CD14-positive monocyte (primary cell): ENCODE measurements around the gene BUB1B. TPM values are rescaled to one million over a fixed set of nuclear protein-coding genes. Genes with fewer than 3 reads are reported as not detected.

Source experiments
- DNase-seq, 3 donors: peaks; one replicate each; pipeline ENCODE4 v3.0.0-alpha.2; 2011 to 2022
- H2AFZ ChIP-seq: 2 replicates; pipeline ENCODE4 v1.6.0; 2012; ENCODE audit warnings: mild to moderate bottlenecking, low read depth, low read length, inconsistent platforms; ENCODE audit not compliant: insufficient read depth, poor library complexity, severe bottlenecking
- H3K27ac ChIP-seq, 2 donors: 1 replicate in 1 of 2; 2 replicates in 1 of 2; pipeline ENCODE4 v1.5.1; 2012 to 2013; ENCODE audit warnings: low read length in 2 of 2, control low read depth in 1 of 2, inconsistent platforms in 1 of 2, low read depth in 1 of 2, mild to moderate bottlenecking in 1 of 2
- H3K27me3 ChIP-seq, 2 donors: one replicate each; pipeline versions ENCODE4 v1.6.0 to v1.6.1; 2011 to 2013; ENCODE audit warnings: low read length in 2 of 2; ENCODE audit not compliant: control insufficient read depth in 2 of 2, insufficient read depth in 2 of 2
- H3K36me3 ChIP-seq, 2 donors: replicated peaks in 1 of 2; 1 replicate in 1 of 2; 2 replicates in 1 of 2; pipeline versions ENCODE4 v1.5.1 to v1.6.1; 2012 to 2013; ENCODE audit warnings: low read length in 2 of 2, control low read depth in 1 of 2, inconsistent platforms in 1 of 2, mild to moderate bottlenecking in 1 of 2; ENCODE audit not compliant: insufficient read depth in 2 of 2, control insufficient read depth in 1 of 2
- H3K4me1 ChIP-seq, 2 donors: 1 replicate in 1 of 2; 2 replicates in 1 of 2; pipeline versions ENCODE4 v1.5.1 to v1.6.1; 2012 to 2013; ENCODE audit warnings: low read length in 2 of 2, control low read depth in 1 of 2, inconsistent platforms in 1 of 2, mild to moderate bottlenecking in 1 of 2, moderate library complexity in 1 of 2; ENCODE audit not compliant: insufficient read depth in 2 of 2, control insufficient read depth in 1 of 2
- H3K4me2 ChIP-seq: replicated peaks from 2 replicates; pipeline ENCODE3; 2012; ENCODE audit warnings: low read length, moderate library complexity, mild to moderate bottlenecking; ENCODE audit not compliant: poor library complexity, severe bottlenecking; ENCODE audit errors: extremely low read depth
- H3K4me3 ChIP-seq, 3 experiments: fragments of 200-600 bp in 1 of 3; sonication (generic) in 1 of 3; replicated peaks in 1 of 3; 1 replicate in 2 of 3; 2 replicates in 1 of 3; pipeline ENCODE4 v1.5.1; 2011 to 2013; ENCODE audit warnings: low read length in 3 of 3, mild to moderate bottlenecking in 3 of 3, control low read depth in 2 of 3, low read depth in 2 of 3, inconsistent platforms in 1 of 3, moderate library complexity in 1 of 3
- H3K79me2 ChIP-seq: 2 replicates; pipeline ENCODE4 v1.6.0; 2012; ENCODE audit warnings: mild to moderate bottlenecking, control low read depth, inconsistent platforms, low read length, moderate library complexity; ENCODE audit not compliant: insufficient read depth
- H3K9ac ChIP-seq: 2 replicates; pipeline ENCODE4 v1.6.0; 2017; ENCODE audit warnings: low read length, mild to moderate bottlenecking; ENCODE audit not compliant: insufficient read depth, poor library complexity, severe bottlenecking
- H3K9me3 ChIP-seq, 2 donors: replicated peaks in 1 of 2; 1 replicate in 1 of 2; 2 replicates in 1 of 2; pipeline versions ENCODE4 v1.5.1 to v1.6.1; 2012 to 2013; ENCODE audit warnings: low read length in 2 of 2, control low read depth in 1 of 2; ENCODE audit not compliant: control insufficient read depth in 1 of 2, insufficient read depth in 1 of 2
- H4K20me1 ChIP-seq: 2 replicates; pipeline ENCODE4 v1.6.0; 2012; ENCODE audit warnings: mild to moderate bottlenecking, low read length, control low read depth, moderate library complexity; ENCODE audit not compliant: insufficient read depth
- H3K27ac Mint-ChIP-seq, 7 donors: one replicate each; pipeline ENCODE4 v1.8.0; 2020; ENCODE audit warnings: mild to moderate bottlenecking in 7 of 7, mixed read lengths in 7 of 7, moderate library complexity in 6 of 7, inconsistent platforms in 2 of 7
- H3K27me3 Mint-ChIP-seq, 3 donors: one replicate each; pipeline ENCODE4 v1.8.0; 2021 to 2022; ENCODE audit warnings: low read depth in 3 of 3, mild to moderate bottlenecking in 3 of 3, mixed read lengths in 3 of 3, moderate library complexity in 3 of 3, inconsistent platforms in 1 of 3
- H3K36me3 Mint-ChIP-seq, 2 donors: one replicate each; pipeline ENCODE4 v1.8.0; 2020; ENCODE audit warnings: mixed read lengths in 2 of 2, inconsistent platforms in 1 of 2, mild to moderate bottlenecking in 1 of 2
- H3K4me1 Mint-ChIP-seq: one replicate; pipeline ENCODE4 v1.8.0; 2020; ENCODE audit warnings: mild to moderate bottlenecking, mixed read lengths
- H3K4me3 Mint-ChIP-seq, 2 donors: one replicate each; pipeline ENCODE4 v1.8.0; 2020; ENCODE audit warnings: mild to moderate bottlenecking in 2 of 2, mixed read lengths in 2 of 2, moderate library complexity in 1 of 2
- H3K9me3 Mint-ChIP-seq, 7 donors: one replicate each; pipeline ENCODE4 v1.8.0; 2020 to 2022; ENCODE audit warnings: mixed read lengths in 7 of 7, mild to moderate bottlenecking in 6 of 7, moderate library complexity in 6 of 7, inconsistent platforms in 2 of 7
- WGBS: methylation state at CpG from one replicate; pipeline ENCODE4 v1.1.5; 2013; ENCODE audit warnings: missing lambda C conversion rate; ENCODE audit not compliant: insufficient coverage; 5-methylcytosine and 5-hydroxymethylcytosine counted together
- intact Hi-C, 2 donors: fragments of 100-400 bp; cut with micrococcal nuclease; formaldehyde crosslinking; loops; one replicate each; pipeline versions ENCODE4 v1.15.0 to v1.15.1; 2023
- polyA plus RNA-seq, 3 donors: library from polyadenylated mRNA; depleted of rRNA in 1 of 3; unstranded in 2 of 3; stranded (reverse) in 1 of 3; fragments of 300-500 nt in 2 of 3; fragments of >200 nt in 1 of 3; fragmentation: Illumina TruSeq in 2 of 3; gene quantifications; 1 replicate in 2 of 3; 2 replicates in 1 of 3; pipeline ENCODE4 v1.2.3, GENCODE V29; 2012 to 2021
- TF ChIP-seq, protein P1 (sequence below): fragments of 200-600 bp; IDR thresholded peaks from one replicate; pipeline ENCODE4 v1.8.0; 2022; ENCODE audit warnings: antibody characterized with exemption, mild to moderate bottlenecking

Gene BUB1B
- polyA plus RNA-seq, 3 donors, result 0.01 to 0.51 TPM; not detected in 1

DNA sequence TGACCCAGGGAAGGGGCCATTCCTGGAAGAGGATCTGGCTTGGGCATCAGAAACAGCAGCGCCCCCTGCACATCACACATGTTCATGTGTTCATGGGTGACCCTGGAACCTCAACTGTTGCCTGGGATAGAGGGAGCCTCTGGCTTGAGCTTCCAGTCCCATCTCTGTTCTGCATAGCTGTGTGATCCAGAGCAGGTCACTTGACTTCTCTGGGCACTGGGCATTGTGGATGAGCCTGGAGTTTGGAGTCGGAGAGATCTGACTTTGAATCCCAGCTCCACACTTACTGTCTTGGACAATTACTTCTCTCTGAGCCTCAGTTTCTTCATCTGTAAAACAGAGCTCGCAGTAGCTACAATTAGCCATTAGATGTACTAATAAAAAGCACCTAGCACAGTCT, 93.6 kb downstream of the BUB1B start:
- TF ChIP-seq, protein P1, sequence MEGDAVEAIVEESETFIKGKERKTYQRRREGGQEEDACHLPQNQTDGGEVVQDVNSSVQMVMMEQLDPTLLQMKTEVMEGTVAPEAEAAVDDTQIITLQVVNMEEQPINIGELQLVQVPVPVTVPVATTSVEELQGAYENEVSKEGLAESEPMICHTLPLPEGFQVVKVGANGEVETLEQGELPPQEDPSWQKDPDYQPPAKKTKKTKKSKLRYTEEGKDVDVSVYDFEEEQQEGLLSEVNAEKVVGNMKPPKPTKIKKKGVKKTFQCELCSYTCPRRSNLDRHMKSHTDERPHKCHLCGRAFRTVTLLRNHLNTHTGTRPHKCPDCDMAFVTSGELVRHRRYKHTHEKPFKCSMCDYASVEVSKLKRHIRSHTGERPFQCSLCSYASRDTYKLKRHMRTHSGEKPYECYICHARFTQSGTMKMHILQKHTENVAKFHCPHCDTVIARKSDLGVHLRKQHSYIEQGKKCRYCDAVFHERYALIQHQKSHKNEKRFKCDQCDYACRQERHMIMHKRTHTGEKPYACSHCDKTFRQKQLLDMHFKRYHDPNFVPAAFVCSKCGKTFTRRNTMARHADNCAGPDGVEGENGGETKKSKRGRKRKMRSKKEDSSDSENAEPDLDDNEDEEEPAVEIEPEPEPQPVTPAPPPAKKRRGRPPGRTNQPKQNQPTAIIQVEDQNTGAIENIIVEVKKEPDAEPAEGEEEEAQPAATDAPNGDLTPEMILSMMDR, result no peak
- H3K9me3 Mint-ChIP-seq, result peaks cover 0 to 5% (median 3%) of the 10 kb centered on the region in 7 donors
- Histone ChIP-seq H3K4me1 (peaks cover 10 to 15% of the 10 kb centered on the region in 2 donors), H3K4me2 (no peak overlapping the region), H3K4me3 (no peak overlapping the region), H3K27ac (no peak overlapping the region), H3K9me3 (peaks cover 0 to 6% of the 10 kb centered on the region in 2 donors), H3K27me3 (peaks cover 21 to 32% of the 10 kb centered on the region in 2 donors), H2AFZ (no peak overlapping the region), H3K36me3 (no peaks in the 10 kb centered on the region), H3K9ac (no peak overlapping the region), H4K20me1 (no peaks in the 10 kb centered on the region), H3K79me2 (no peaks in the 10 kb centered on the region)
- H3K4me3 Mint-ChIP-seq, result no peak overlapping the region
- DNase-seq, result no peak
- no CpG with 5 or more reads among the region's 3 CpGs for WGBS
- peaks cover 8% of the 10 kb centered on the region for H3K4me1 Mint-ChIP-seq
- intact Hi-C loops, result no loop called here
- H3K27ac Mint-ChIP-seq, result no peak overlapping the region
- H3K36me3 Mint-ChIP-seq, result peaks cover 4 to 6% of the 10 kb centered on the region in 2 donors
- H3K27me3 Mint-ChIP-seq, result peaks cover 37 to 53% (median 40%) of the 10 kb centered on the region in 3 donors

DNA sequence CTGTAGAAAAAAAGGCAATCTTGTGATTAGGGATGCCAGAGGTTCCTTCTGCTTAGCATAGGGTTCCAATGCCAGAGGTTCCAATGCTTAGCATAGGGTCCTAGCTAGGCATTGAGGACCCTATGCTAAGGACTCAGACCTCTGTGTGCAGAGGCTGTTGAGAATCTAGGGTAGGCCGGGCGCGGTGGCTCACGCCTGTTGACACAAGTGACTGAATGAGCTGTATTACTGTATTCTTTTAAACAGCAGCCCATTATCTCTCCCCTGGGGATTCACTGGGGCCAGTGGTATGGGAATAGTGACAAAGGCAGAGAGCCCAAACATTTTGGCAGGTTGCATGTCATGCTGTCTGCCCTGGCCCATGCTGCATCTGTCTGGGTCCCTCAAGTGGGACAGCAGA, 94.2 kb downstream of the BUB1B start:
- Mint-ChIP-seq H3K36me3 (peaks cover 4 to 6% of the 10 kb centered on the region in 2 donors), H3K27ac (no peak overlapping the region), H3K27me3 (peaks cover 33 to 48% (median 36%) of the 10 kb centered on the region in 3 donors), H3K9me3 (peaks cover 0 to 3% (median 2%) of the 10 kb centered on the region in 7 donors), H3K4me1 (peaks cover 8% of the 10 kb centered on the region), H3K4me3 (no peak overlapping the region)
- peaks cover 21 to 32% of the 10 kb centered on the region in 2 donors for H3K27me3 ChIP-seq
- H3K4me1 ChIP-seq, result peaks cover 10 to 15% of the 10 kb centered on the region in 2 donors
- H2AFZ ChIP-seq, result no peak overlapping the region
- H3K27ac ChIP-seq, result no peak overlapping the region
- H3K9me3 ChIP-seq, result peaks cover 0 to 6% of the 10 kb centered on the region in 2 donors
- H3K9ac ChIP-seq, result no peak overlapping the region
- no peaks in the 10 kb centered on the region for H3K36me3 ChIP-seq
- intact Hi-C loops, result no loop called here
- H3K4me3 ChIP-seq, result no peak overlapping the region
- no peaks in the 10 kb centered on the region for H3K79me2 ChIP-seq
- TF ChIP-seq, protein P1, result no peak
- H3K4me2 ChIP-seq, result no peak overlapping the region
- H4K20me1 ChIP-seq, result no peaks in the 10 kb centered on the region
- DNase-seq, result no peak
- WGBS, result no CpG with 5 or more reads among the region's 4 CpGs
